HepG2 (cell line): Measurements from ENCODE around the gene POLE3. TPM values are rescaled to one million over a fixed set of nuclear protein-coding genes. Genes with fewer than 3 reads are reported as not detected.

Source experiments
- BRCA1 ChIP-seq: sonication (generic); formaldehyde crosslinking; IDR thresholded peaks from 2 replicates; pipeline ENCODE4 v1.4.0; 2020; ENCODE audit warnings: missing genetic modification reagents
- HMG20A ChIP-seq: IDR thresholded peaks from 2 replicates; pipeline ENCODE4 v1.6.1; 2016; ENCODE audit warnings: borderline replicate concordance
- HNRNPUL1 ChIP-seq: fragments of 200-400 bp; formaldehyde crosslinking; IDR thresholded peaks from 2 replicates; pipeline ENCODE4 v1.6.1; 2017; ENCODE audit warnings: low read depth, mild to moderate bottlenecking, low read length, moderate library complexity
- MAF1 ChIP-seq: sonication (generic); formaldehyde crosslinking; IDR thresholded peaks from 2 replicates; pipeline ENCODE4 v1.5.0; 2020; ENCODE audit warnings: missing genetic modification reagents, borderline replicate concordance
- MIER2 ChIP-seq: IDR thresholded peaks from 2 replicates; pipeline ENCODE4 v1.6.1; 2016; ENCODE audit warnings: missing biosample characterization, missing genetic modification reagents
- NFAT5 ChIP-seq: sonication (generic); formaldehyde crosslinking; IDR thresholded peaks from 2 replicates; pipeline ENCODE4 v1.4.0; 2020; ENCODE audit warnings: missing genetic modification reagents
- NFKBIZ ChIP-seq: IDR thresholded peaks from 2 replicates; pipeline ENCODE4 v1.6.1; 2018; ENCODE audit warnings: missing genetic modification reagents, missing compliant biosample characterization
- PBX3 ChIP-seq: sonication (generic); formaldehyde crosslinking; IDR thresholded peaks from 2 replicates; pipeline ENCODE4 v1.8.1; 2023; ENCODE audit warnings: missing genetic modification reagents, inconsistent platforms, borderline replicate concordance
- POGZ ChIP-seq: sonication (generic); formaldehyde crosslinking; IDR thresholded peaks from 2 replicates; pipeline ENCODE4 v1.4.0; 2020; ENCODE audit warnings: mild to moderate bottlenecking, missing genetic modification reagents
- RFX1 ChIP-seq: fragments of 450-650 bp; IDR thresholded peaks from 2 replicates; pipeline ENCODE4 v1.6.1; 2017
- TGIF2 ChIP-seq: IDR thresholded peaks from 2 replicates; pipeline ENCODE4 v1.6.1; 2016; ENCODE audit warnings: control low read depth, missing compliant biosample characterization
- TSC22D2 ChIP-seq: sonication (generic); formaldehyde crosslinking; IDR thresholded peaks from 2 replicates; pipeline ENCODE4 v1.5.1; 2020; ENCODE audit warnings: missing genetic modification reagents, mild to moderate bottlenecking, borderline replicate concordance
- ZBTB4 ChIP-seq: sonication (generic); formaldehyde crosslinking; IDR thresholded peaks from 2 replicates; pipeline ENCODE4 v1.4.0; 2020; ENCODE audit warnings: missing genetic modification reagents, mild to moderate bottlenecking, borderline replicate concordance
- ZNF207 ChIP-seq: fragments of 450-650 bp; IDR thresholded peaks from 2 replicates; pipeline ENCODE4 v1.6.1; 2016; ENCODE audit warnings: antibody characterized with exemption, borderline replicate concordance
- polyA plus RNA-seq, 8 experiments: library from polyadenylated mRNA; depleted of rRNA in 3 of 8; stranded (reverse) in 7 of 8; unstranded in 1 of 8; fragments of >200 nt; fragmentation: Illumina TruSeq in 4 of 8; extraction: Trizol in 4 of 8; gene quantifications; 2 replicates each; pipeline versions ENCODE4 v1.2.1 to v1.2.3, GENCODE V29; 2011 to 2016; ENCODE audit warnings: low read depth in 4 of 8, missing spikeins in 1 of 8, mixed read lengths in 1 of 8; ENCODE audit not compliant: insufficient read depth in 1 of 8
- total RNA-seq, 5 experiments: library from RNA; depleted of rRNA; stranded (reverse); fragments of >200 nt; fragmentation: Illumina TruSeq; extraction: Trizol; gene quantifications; 2 replicates each; pipeline ENCODE4 v1.2.3, GENCODE V29; 2016; ENCODE audit warnings: low read depth in 1 of 5
- TF ChIP-seq, protein P1 (sequence below): sonication (generic); formaldehyde crosslinking; IDR thresholded peaks from 2 replicates; pipeline ENCODE4 v1.5.0; 2020; ENCODE audit warnings: missing genetic modification reagents
- TF ChIP-seq, protein P2 (sequence below): sonication (generic); formaldehyde crosslinking; IDR thresholded peaks from 2 replicates; pipeline ENCODE4 v1.5.0; 2020; ENCODE audit warnings: missing genetic modification reagents

The POLE3 gene
- total and polyA plus RNA-seq, 2 of the 13 experiments (the other 11 are each of a cell fraction or from before 2014, with no cell fraction given) = 36.0 to 77.2 TPM

DNA sequence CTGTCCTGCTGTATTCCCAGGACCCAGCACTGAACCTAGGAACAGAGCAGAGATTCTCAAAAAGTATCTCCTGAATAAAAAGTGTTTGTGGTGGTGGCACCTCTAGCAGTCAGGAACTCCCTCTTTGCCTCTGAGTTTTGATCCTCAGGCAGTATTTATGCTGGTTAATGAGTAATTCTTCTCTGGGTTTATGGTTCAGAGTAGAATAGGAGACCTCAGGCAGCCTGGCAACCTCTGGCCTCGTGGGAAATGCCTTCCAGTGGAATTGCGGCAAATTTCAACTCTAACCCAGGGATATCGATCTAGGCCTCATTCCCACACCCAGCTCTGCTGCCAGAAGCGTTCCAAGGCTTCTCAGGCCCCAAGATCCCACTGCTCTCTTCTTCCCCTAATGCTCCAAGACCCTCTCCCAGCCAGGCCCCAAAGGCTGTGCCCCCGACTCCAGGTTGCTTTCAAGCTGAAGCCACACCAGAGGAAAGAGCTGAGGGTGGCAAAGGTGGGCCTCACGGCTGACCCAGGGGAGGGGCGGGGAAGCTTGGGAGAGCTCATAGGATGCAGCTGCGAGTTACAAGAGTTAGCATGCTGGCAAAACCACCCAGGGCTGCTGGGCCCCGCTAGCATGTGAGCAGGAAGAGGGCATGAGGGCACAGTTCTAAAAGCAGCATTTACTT is 22.8 kb downstream of the POLE3 start (continued):
- TF ChIP-seq NFAT5 (peak; percentile 62; the same call in 1 of the 2 replicates), NFKBIZ (CRISPR knock-in tag) (no peak), BRCA1 (CRISPR knock-in tag) (no peak), POGZ (CRISPR knock-in tag) (0 out of 2 replicates have a peak, but pooled peaks have one; percentile 55), RFX1 (no peak), HMG20A (CRISPR knock-in tag) (peak; percentile 55), HNRNPUL1 (no peak), ZNF207 (no peak), MIER2 (CRISPR knock-in tag) (0 out of 2 replicates have a peak, but pooled peaks have one; percentile 37), ZBTB4 (CRISPR knock-in tag) (0 out of 2 replicates have a peak, but pooled peaks have one; percentile 16), MAF1 (CRISPR knock-in tag) (no peak), TSC22D2 (CRISPR knock-in tag) (no peak), PBX3 (CRISPR knock-in tag) (no peak), TGIF2 (CRISPR knock-in tag) (no peak)
- TF ChIP-seq, protein P1, sequence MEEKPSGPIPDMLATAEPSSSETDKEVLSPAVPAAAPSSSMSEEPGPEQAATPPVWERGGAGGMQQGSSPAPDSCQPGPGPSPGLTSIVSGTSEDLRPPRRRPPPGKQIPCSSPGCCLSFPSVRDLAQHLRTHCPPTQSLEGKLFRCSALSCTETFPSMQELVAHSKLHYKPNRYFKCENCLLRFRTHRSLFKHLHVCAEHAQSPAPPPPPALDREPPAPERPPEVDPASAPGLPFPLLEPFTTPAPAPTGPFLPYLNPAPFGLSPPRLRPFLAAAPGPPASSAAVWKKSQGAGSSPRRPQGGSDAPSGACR (CRISPR knock-in tag) = peak; percentile 88; the same call in 1 of the 2 replicates
- TF ChIP-seq, protein P2, sequence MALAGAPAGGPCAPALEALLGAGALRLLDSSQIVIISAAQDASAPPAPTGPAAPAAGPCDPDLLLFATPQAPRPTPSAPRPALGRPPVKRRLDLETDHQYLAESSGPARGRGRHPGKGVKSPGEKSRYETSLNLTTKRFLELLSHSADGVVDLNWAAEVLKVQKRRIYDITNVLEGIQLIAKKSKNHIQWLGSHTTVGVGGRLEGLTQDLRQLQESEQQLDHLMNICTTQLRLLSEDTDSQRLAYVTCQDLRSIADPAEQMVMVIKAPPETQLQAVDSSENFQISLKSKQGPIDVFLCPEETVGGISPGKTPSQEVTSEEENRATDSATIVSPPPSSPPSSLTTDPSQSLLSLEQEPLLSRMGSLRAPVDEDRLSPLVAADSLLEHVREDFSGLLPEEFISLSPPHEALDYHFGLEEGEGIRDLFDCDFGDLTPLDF (CRISPR knock-in tag) = no peak; the same call in 1 of the 2 replicates
